ENCODE data around the gene GIMAP8. TPM values are rescaled to one million over a fixed set of nuclear protein-coding genes. Genes with fewer than 3 reads are reported as not detected.

The GIMAP8 gene
- total RNA-seq (2022; extraction: Qiagen RNA extraction; ENCODE audit: low read depth): not detected in 5 replicates

GRCh38 chr7:150450491-150451001 is at the start of gene GIMAP8:
Gene GIMAP8, plus strand, starts transcription at chr7:150450630. Its CDS starts 16,069 bp downstream, at chr7:150466699.

GRCh38 chr7:150514748-150515222 is 64.4 kb downstream of the GIMAP8 start, which contains the start of gene GIMAP7:
Gene GIMAP7, plus strand, starts transcription at chr7:150514872. Its CDS starts 5,103 bp downstream, at chr7:150519975.

Other genes with a start within 250 kb of the GIMAP8 start
- 0.03 to 0.34 TPM (median 0.09 TPM) in 4 of 5 replicates, not detected in the other for gene LRRC61, start 127.3 kb upstream of the GIMAP8 start, total RNA-seq (2022; extraction: Qiagen RNA extraction; ENCODE audit: low read depth)
- 0.14 TPM in 1 of 5 replicates, not detected in the others for gene ACTR3C, start 127.1 kb upstream of the GIMAP8 start, total RNA-seq (2022; extraction: Qiagen RNA extraction; ENCODE audit: low read depth)
- not detected in 5 replicates for gene RARRES2, start 109.0 kb upstream of the GIMAP8 start, total RNA-seq (2022; extraction: Qiagen RNA extraction; ENCODE audit: low read depth)
- 66.5 to 90.9 TPM (median 88.2 TPM) in 5 replicates for gene REPIN1, start 81.8 kb upstream of the GIMAP8 start, total RNA-seq (2022; extraction: Qiagen RNA extraction; ENCODE audit: low read depth)
- gene ZNF775, start 71.3 kb upstream of the GIMAP8 start, total RNA-seq (2022; extraction: Qiagen RNA extraction; ENCODE audit: low read depth): 4.3 to 7.4 TPM (median 6.8 TPM) in 5 replicates
- not detected in 5 replicates for gene GIMAP7, start 64.2 kb downstream of the GIMAP8 start, total RNA-seq (2022; extraction: Qiagen RNA extraction; ENCODE audit: low read depth)
- gene GIMAP4, start 116.8 kb downstream of the GIMAP8 start, total RNA-seq (2022; extraction: Qiagen RNA extraction; ENCODE audit: low read depth): not detected in 5 replicates
- not detected in 5 replicates for gene GIMAP6, start 181.8 kb downstream of the GIMAP8 start, total RNA-seq (2022; extraction: Qiagen RNA extraction; ENCODE audit: low read depth)
- gene GIMAP2, start 235.1 kb downstream of the GIMAP8 start, total RNA-seq (2022; extraction: Qiagen RNA extraction; ENCODE audit: low read depth): not detected in 5 replicates

All from A549 treated with CpdA at 1 μM for 4 hours (cell line).